Measurements from ENCODE around the gene RNF150.
"Not testable (repeated sequence)": the region's sequence is repeated elsewhere in the genome, so short reads cannot be mapped to it uniquely, and the experiment has no call there.

RNF150 gene

DNA sequence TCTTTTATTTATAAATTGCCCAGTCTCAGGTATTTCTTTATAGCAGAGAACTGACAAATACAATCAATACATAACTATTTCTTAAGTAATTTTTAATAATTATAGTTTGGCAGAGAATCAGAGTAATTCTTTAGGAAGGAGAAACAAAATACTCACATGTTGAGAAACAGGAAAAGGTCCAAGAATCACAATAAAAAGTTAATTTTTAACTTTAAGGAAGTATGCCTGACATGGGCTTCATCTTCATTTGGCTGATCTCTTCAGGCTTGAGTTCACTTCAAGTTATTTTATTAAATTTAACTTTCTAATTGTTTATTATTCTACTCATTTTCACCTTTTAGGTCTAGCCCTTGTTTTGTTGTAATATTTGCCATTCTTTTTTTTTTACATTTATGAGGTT, 36.1 kb upstream of the RNF150 start:
- H3K4me3 ChIP-seq (ENCODE audit: low read depth, low read length): no peak overlapping the region
- TF ChIP-seq, protein P1, sequence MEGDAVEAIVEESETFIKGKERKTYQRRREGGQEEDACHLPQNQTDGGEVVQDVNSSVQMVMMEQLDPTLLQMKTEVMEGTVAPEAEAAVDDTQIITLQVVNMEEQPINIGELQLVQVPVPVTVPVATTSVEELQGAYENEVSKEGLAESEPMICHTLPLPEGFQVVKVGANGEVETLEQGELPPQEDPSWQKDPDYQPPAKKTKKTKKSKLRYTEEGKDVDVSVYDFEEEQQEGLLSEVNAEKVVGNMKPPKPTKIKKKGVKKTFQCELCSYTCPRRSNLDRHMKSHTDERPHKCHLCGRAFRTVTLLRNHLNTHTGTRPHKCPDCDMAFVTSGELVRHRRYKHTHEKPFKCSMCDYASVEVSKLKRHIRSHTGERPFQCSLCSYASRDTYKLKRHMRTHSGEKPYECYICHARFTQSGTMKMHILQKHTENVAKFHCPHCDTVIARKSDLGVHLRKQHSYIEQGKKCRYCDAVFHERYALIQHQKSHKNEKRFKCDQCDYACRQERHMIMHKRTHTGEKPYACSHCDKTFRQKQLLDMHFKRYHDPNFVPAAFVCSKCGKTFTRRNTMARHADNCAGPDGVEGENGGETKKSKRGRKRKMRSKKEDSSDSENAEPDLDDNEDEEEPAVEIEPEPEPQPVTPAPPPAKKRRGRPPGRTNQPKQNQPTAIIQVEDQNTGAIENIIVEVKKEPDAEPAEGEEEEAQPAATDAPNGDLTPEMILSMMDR (IDR thresholded peaks at IDR 0.05; ENCODE audit: borderline replicate concordance, insufficient read depth, low read depth, low read length): no peak

DNA sequence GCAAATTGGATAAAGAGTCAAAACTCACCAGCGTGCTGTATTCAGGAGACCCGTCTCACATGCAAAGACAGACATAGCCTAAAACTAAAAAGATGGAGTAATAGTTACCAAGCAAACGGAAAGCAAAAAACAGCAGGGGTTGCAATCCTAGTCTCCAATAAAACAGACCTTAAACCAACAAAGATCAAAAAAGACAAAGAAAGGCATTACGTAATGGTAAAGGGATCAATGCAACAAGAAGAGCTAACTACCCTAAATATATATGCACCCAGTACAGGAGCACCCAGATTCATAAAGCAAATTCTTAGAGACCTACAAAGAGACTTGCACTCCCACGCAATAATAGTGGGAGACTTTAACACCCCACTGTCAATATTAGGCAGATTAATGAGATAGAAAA, 31.7 kb upstream of the RNF150 start:
- not testable (repeated sequence) for H3K4me3 ChIP-seq (ENCODE audit: low read depth, low read length)

GRCh38 chr4:141159027-141159426, 25.8 kb upstream of the RNF150 start:
- no peak overlapping the region for H3K4me3 ChIP-seq (ENCODE audit: low read depth, low read length)
- TF ChIP-seq, protein P1 (IDR thresholded peaks at IDR 0.05; ENCODE audit: borderline replicate concordance, insufficient read depth, low read depth, low read length): no peak

DNA sequence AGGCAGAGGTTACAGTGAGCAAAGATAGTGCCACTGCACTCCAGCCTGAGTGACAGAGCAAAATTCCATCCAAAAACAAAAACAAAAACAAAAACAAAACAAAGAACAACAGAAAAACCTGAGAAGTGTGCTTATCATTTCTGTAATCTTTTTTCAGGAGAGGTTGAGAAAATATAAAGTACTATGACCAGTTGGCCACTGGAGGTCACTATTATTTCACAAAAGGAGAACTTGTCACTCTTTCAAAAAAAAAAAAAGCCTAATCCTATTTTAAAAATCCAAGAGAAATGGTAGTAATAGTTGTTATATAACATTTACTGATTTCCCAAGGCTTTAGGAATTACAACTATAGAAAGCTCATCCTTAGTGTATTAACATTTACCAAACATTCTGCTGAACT, 24.9 kb upstream of the RNF150 start:
- TF ChIP-seq, protein P1 (IDR thresholded peaks at IDR 0.05; ENCODE audit: borderline replicate concordance, insufficient read depth, low read depth, low read length): no peak
- no peak overlapping the region for H3K4me3 ChIP-seq (ENCODE audit: low read depth, low read length)

DNA sequence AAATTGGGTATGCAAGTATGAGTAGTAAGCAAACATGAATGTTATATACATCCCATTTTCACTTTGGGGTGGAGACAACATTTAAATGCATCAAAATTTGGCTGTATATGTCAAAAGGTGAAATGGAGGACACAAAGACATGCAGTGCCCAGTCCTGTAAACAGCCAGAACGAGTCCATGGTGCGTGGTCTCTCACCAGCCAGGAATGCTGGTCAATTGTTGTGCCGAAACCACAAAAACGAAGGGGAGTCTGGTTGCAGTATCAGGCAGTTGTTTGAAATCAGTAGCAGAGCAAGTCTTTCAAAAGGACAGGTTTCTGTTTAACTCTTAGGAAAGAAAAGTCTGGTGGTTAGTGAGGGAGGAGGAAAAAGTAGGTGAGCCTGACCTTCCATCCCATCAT, 22.3 kb upstream of the RNF150 start:
- TF ChIP-seq, protein P1 (IDR thresholded peaks at IDR 0.05; ENCODE audit: borderline replicate concordance, insufficient read depth, low read depth, low read length): no peak
- no peak overlapping the region for H3K4me3 ChIP-seq (ENCODE audit: low read depth, low read length)

DNA sequence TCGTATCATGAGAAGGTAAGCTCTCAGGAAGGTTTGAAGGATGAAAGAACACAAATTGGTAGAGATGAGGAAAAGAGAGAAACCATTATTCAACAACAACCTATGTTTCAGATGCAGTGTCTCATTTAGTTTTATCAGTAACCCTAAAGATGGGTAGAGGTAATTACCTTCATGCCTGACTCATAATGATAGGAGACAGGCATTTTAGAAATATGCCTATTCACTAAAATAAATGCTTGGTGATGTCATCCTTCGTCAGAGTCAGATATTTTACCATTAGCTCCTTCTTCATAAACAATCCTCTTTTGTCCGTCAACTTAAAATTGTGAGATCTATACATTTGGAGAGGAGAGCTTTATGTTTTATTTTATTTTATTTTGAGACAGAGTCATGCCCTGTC, 21.5 kb upstream of the RNF150 start:
- TF ChIP-seq, protein P1 (IDR thresholded peaks at IDR 0.05; ENCODE audit: borderline replicate concordance, insufficient read depth, low read depth, low read length): no peak
- H3K4me3 ChIP-seq (ENCODE audit: low read depth, low read length): no peak overlapping the region

DNA sequence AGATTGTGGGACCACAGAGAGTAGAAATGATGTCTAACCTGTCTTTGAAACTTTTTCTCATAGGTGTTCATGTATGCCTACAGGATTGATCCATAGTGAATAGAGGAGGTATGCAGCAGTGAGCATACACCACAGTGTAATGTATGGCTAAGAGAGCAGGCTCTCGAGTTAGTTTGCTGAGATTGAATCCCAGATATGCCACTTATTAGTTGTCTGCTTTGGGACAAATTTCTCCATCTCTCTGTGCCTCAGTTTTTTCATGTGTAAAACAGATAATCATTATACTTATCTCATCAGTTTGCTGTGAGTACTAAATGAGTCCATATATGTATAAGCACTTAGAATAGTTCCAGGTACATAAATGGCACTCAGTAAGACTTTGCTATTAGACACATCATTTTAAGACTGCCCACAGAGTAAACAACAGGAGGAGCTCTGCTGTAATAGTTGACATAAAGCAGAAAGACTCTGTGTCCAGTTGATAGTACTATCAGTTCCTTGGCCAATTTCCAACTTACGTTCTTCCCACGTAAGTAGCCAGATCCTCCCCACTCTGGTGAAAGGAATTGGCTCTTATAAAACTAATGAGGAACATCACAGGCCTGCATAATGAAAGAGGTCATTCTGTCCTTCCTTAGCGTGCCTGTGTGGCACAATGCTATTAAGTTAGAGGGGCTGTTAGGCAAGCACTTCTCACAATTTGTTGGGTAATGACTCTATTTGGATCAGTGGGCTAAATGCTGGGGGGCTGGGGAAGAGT, 20.7 kb upstream of the RNF150 start:
- H3K4me3 ChIP-seq (ENCODE audit: low read depth, low read length): no peak overlapping the region
- TF ChIP-seq, protein P1 (IDR thresholded peaks at IDR 0.05; ENCODE audit: borderline replicate concordance, insufficient read depth, low read depth, low read length): no peak
